HG03060 (cell line): Measurements from ENCODE around the gene FAM13A.
"Not testable (repeated sequence)": the region's sequence is repeated elsewhere in the genome, so short reads cannot be mapped to it uniquely, and the experiment has no call there.

Source experiments
- ATAC-seq: cut with Tn5 transposase; IDR thresholded peaks from one replicate; pipeline ENCODE4 v1.9.1; 2021; ENCODE audit warnings: low read depth, moderate number of reproducible peaks; ENCODE audit not compliant: unreplicated experiment

FAM13A gene

DNA sequence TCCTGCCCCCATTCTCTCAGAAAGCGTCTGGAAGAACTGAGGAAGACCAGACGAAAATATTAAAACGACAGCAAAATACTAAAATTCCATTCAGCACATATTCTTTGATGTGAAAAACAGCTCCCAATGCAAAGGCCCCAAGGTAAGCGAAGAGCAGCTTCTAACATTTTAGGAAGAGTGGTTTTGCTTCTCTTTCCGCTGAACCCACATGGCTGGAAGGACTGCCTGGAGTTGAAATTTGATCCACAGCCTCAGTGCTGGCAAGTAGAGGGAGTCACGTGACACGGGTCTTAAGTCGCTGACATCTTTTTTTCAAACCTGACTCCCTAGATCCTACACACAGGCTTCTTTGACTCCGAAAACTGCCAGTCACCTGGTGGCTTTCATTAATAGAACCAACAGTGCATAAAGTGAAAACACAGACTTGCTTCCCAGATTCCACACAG is at the start of gene FAM13A:
FAM13A (minus strand) TSS at position 233 of the 446 bp plus-strand sequence; CDS start at position 12, 221 bp downstream.
- no peak for ATAC-seq

- ATAC-seq = no peak
Measured at GRCh38 chr4:89105726-89106125, 48.7 kb upstream of the FAM13A start.

DNA sequence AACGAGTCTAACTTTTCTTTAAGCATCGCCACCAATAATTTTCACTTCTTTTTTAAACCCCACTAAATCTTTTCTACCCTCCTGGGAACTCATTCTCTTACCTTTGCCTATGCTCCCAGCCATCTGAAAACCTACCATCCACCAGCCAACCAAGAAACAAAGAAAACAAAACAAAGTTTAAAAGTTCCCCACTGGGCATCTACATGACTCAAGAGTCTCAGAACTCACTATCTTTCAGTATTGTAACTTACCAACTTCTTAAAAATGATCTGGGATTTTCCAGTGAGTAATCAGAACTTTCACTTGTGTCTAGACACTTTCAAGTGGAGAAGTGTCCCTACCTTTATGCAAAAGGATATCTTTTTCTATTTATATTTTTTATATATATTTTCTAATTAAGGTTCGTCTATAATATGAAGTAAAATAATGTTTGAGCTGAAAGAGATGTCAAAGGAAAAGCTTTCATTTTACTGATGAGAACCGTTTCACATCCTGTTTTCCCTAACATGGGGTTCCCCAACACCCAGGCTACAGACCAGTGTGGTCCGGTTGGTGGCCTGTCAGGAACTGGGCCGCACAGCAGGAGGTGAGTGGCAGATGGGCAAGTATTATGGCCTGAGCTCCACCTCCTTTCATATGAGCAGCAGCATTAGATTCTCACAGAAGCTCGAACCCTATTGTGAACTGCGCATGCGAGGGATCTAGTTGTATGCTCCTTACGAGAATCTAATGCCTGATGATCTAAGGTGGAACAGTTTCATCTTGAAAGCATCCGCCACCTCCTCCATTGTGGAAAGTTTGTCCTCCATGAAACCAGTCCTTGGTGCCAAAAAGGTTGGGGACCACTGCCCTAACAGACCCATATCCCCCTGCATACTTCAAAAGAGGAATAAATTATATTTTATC is 44.5 kb upstream of the FAM13A start:
- ATAC-seq = peak; percentile 88

GRCh38 chr4:89100853-89101252 is 43.9 kb upstream of the FAM13A start:
- no peak for ATAC-seq

DNA sequence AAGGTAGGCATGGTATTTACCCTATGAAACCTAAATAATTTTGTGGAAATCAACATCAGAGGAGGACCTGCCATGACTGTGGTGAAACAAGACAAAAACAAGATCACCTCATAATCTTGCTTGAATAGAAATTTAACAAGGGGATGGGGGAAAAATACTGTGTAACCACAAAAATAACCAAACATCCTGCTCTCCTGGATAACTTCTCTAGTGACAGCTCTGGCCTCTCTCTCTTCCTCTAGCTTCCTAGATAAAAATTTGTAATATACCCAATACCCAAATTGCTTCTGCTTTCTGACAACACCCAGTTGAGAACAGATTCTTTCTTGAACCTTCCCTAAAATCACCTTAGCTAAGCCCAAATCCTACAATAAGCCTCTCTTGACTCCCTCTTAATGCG is 42.5 kb upstream of the FAM13A start:
- ATAC-seq = no peak

- no peak for ATAC-seq
Measured at GRCh38 chr4:89099034-89099433, 42.0 kb upstream of the FAM13A start.

- ATAC-seq = no peak
Measured at GRCh38 chr4:89078300-89078699, 21.3 kb upstream of the FAM13A start.

- no peak for ATAC-seq
Measured at GRCh38 chr4:89077761-89078160, 20.8 kb upstream of the FAM13A start.

- no peak for ATAC-seq
Measured at GRCh38 chr4:89072921-89073320, 15.9 kb upstream of the FAM13A start.

GRCh38 chr4:89071311-89071710 is 14.3 kb upstream of the FAM13A start:
- ATAC-seq = no peak

- peak; percentile 58 for ATAC-seq
Measured at GRCh38 chr4:89070041-89070440, 13.1 kb upstream of the FAM13A start.

- ATAC-seq = peak; percentile 56
Measured at GRCh38 chr4:89069481-89069880, 12.5 kb upstream of the FAM13A start.

DNA sequence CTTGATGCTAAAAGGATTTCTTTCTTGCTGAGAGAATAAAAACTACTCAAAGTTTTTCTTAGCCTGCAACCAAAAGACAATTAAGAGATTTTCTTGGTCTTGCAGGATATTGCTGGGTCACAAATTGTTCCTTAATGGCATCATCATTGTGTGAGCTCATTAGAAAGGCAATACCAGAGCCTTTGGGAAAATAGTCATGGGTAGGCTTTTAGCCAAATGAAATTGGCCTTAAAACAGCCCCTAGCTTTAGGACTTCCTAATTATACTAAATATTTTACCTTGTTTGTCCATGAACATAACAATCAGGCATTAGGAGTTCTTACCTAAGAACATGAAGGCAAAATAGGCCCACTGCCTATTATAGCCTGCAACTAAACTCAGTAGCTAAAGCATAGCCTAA is 10.4 kb upstream of the FAM13A start:
- no peak for ATAC-seq

DNA sequence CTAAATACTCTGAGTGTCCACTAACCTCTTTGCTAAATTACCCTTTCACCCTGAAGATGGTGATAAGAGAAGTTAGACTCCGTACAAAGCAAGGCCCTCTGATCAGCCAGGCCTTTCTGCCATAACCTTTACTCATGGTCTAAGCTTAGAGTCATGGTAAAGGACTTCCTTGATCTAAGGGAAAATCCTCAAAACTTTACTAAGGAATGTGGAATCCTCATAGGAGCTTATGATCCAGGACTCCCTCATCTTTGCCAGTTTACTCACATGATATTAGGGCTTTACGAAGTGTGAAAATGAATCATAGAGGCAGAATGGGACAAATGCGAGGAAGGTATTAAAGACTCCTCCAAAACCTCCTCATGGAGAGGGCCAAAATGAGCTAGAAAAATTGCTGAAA is 7.9 kb upstream of the FAM13A start:
- no peak for ATAC-seq

- ATAC-seq = not testable (repeated sequence)
Measured at GRCh38 chr4:89057844-89058243, 859 bp upstream of the FAM13A start.

GRCh38 chr4:89056292-89056952 is 563 bp downstream of the FAM13A start:
- no peak for ATAC-seq

GRCh38 chr4:89055157-89056080 is 1.6 kb downstream of the FAM13A start:
- no peak for ATAC-seq

- ATAC-seq = no peak
Measured at GRCh38 chr4:89054627-89055026, 2.4 kb downstream of the FAM13A start.

GRCh38 chr4:89049853-89050252 is 7.1 kb downstream of the FAM13A start:
- no peak for ATAC-seq

DNA sequence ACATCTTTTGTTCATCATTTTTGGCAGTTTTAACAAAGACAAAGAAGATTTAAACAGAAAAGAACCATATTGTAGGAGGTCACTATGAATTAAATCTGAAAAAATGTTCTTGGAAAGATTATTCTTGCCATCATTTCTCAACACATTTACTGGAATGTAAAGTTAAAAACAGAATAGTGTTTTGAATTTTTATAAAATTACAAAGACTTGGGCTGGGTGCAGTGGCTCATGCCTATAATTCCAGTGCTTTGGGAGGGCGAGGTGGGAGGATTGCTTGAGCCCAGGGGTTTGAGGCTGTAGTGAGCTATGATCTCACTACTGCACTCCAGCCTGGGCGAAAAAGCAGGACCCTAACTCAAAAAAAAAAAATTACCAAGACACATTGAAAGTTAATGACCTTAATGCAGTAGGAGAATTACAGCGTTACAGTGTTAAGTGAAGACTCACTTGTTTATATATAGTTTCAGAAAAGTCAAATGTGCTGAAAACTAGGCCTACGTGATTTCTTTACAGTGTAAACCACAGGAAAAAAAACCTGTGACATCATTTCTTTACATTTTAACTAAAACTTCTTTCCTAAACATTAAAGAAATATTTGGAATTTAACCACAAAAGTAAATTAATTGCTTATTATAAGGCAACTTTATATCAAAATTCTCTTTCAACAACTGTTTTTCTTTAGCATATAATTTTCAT is 7.9 kb downstream of the FAM13A start:
- ATAC-seq = no peak
